OCI-LY1 (cell line): ENCODE results near the gene POLRMT.

Experiments used
- H2AFZ ChIP-seq: fragments of 200-600 bp; sonication (generic), shearing (Covaris generic); 2 replicates; pipeline ENCODE4 v1.6.0; 2014; ENCODE audit warnings: antibody characterized with exemption, mild to moderate bottlenecking, low read length
- H3F3A ChIP-seq: fragments of 200-600 bp; sonication (generic), shearing (Covaris generic); 2 replicates; pipeline ENCODE4 v1.6.0; 2014; ENCODE audit warnings: mild to moderate bottlenecking, antibody characterized with exemption, low read length, moderate library complexity; ENCODE audit not compliant: insufficient read depth
- H3K27ac ChIP-seq: fragments of 200-600 bp; sonication (generic); 2 replicates; pipeline ENCODE4 v1.5.1; 2014; ENCODE audit warnings: low read length, mixed run types, mild to moderate bottlenecking, low read depth; ENCODE audit not compliant: poor library complexity, severe bottlenecking
- H3K27me3 ChIP-seq: fragments of 200-600 bp; sonication (generic); 2 replicates; pipeline ENCODE4 v1.6.0; 2014; ENCODE audit warnings: antibody characterized with exemption, mild to moderate bottlenecking, low read length, moderate library complexity; ENCODE audit not compliant: insufficient read depth
- H3K36me3 ChIP-seq: fragments of 200-600 bp; sonication (generic); 2 replicates; pipeline ENCODE4 v1.6.1; 2014; ENCODE audit warnings: mild to moderate bottlenecking, antibody characterized with exemption, low read length, moderate library complexity, mixed read lengths; ENCODE audit not compliant: insufficient read depth
- H3K4me1 ChIP-seq: fragments of 200-600 bp; sonication (generic); 2 replicates; pipeline ENCODE4 v1.5.1; 2014; ENCODE audit warnings: mild to moderate bottlenecking, low read length, moderate library complexity; ENCODE audit not compliant: insufficient read depth, severe bottlenecking
- H3K4me2 ChIP-seq: fragments of 200-600 bp; sonication (generic), shearing (Covaris generic); 2 replicates; pipeline ENCODE4 v1.6.1; 2014; ENCODE audit warnings: low read length
- H3K4me3 ChIP-seq: fragments of 200-600 bp; sonication (generic); 2 replicates; pipeline ENCODE4 v1.5.1; 2014; ENCODE audit warnings: low read length, low read depth, mild to moderate bottlenecking, mixed read lengths; ENCODE audit not compliant: poor library complexity, severe bottlenecking
- H3K79me2 ChIP-seq: fragments of 200-600 bp; shearing (Covaris generic); 2 replicates; pipeline ENCODE4 v1.6.1; 2016; ENCODE audit warnings: mixed run types, low read length, mixed read lengths; ENCODE audit not compliant: insufficient read depth
- H3K9ac ChIP-seq: fragments of 200-600 bp; sonication (generic), shearing (Covaris generic); 2 replicates; pipeline ENCODE4 v1.6.1; 2014; ENCODE audit warnings: mild to moderate bottlenecking, low read length, mixed read lengths
- H3K9me2 ChIP-seq: fragments of 200-600 bp; sonication (generic), shearing (Covaris generic); 2 replicates; pipeline ENCODE4 v1.6.1; 2014; ENCODE audit warnings: low read depth, mild to moderate bottlenecking, low read length, mixed read lengths
- H3K9me3 ChIP-seq: fragments of 200-600 bp; shearing (Covaris generic); 2 replicates; pipeline ENCODE4 v1.6.1; 2014; ENCODE audit warnings: low read length, mixed read lengths
- H4K20me1 ChIP-seq: fragments of 200-600 bp; sonication (generic), shearing (Covaris generic); 2 replicates; pipeline ENCODE4 v1.6.0; 2016; ENCODE audit warnings: mild to moderate bottlenecking, low read length; ENCODE audit not compliant: insufficient read depth
- CTCF ChIP-seq: fragments of 200-600 bp; sonication (generic), shearing (Covaris generic); IDR thresholded peaks from 2 replicates; pipeline ENCODE4 v1.5.1; 2017; ENCODE audit warnings: mild to moderate bottlenecking, antibody characterized with exemption, low read length, moderate library complexity, mixed read lengths
- EZH2 ChIP-seq: fragments of 200-600 bp; sonication (generic), shearing (Covaris generic); IDR thresholded peaks from 2 replicates; pipeline ENCODE4 v1.8.0; 2017; ENCODE audit warnings: borderline replicate concordance, mixed run types, mild to moderate bottlenecking, antibody characterized with exemption, low read length, moderate library complexity, mixed read lengths

POLRMT gene

DNA sequence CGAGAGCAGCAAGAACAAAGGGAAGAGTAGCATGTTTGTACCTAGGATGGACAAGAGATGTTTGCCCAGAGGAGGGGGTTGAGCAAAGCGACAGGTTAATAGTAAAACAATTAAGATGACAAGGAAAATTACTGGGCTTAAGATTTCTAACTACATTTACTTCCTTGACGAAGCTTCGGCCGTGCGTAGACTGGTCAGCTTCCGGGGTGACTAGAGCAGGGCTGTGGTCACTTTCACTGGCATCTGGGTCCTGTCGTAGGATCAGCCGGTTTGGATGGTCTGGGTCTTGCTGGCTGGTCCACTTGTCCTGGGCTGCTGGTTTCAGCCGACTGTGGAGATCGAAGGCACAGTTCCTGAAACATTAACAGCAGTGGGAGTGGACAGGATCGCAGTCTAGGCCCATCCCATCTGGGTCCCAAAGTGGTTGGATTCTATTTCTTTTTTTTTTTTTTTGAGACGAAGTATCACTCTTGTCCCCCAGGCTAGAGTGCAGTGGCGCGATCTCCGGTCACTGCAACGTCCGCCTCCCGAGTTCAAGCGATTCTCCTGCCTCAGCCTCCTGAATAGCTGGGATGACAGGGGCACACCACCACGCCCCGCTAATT lies 65.9 kb downstream of the POLRMT start:
- H3K36me3 ChIP-seq, result no peaks in the 10 kb centered on the region; the same call in 1 of the 2 replicates
- no peaks in the 10 kb centered on the region for H3K79me2 ChIP-seq
- no peaks in the 10 kb centered on the region for H3K9me2 ChIP-seq
- no peaks in the 10 kb centered on the region for H3K27me3 ChIP-seq
- peaks cover 11% of the 10 kb centered on the region for H3K4me1 ChIP-seq
- peaks cover 7% of the 10 kb centered on the region; the same call in 1 of the 2 replicates for H3F3A ChIP-seq
- H2AFZ ChIP-seq, result no peak overlapping the region
- no peak overlapping the region for H3K27ac ChIP-seq
- no peaks in the 10 kb centered on the region for H4K20me1 ChIP-seq
- H3K4me2 ChIP-seq, result no peak overlapping the region
- H3K4me3 ChIP-seq, result no peak overlapping the region
- H3K9me3 ChIP-seq, result no peaks in the 10 kb centered on the region
- TF ChIP-seq CTCF (no peak), EZH2 (no peak)
- H3K9ac ChIP-seq, result no peak overlapping the region
